ENCODE data around the gene MAD2L1BP. TPM values are rescaled to one million over a fixed set of nuclear protein-coding genes. Genes with fewer than 3 reads are reported as not detected.

MAD2L1BP gene
- total RNA-seq, 1 experiment from 2014 or later, result 36.6 TPM

DNA sequence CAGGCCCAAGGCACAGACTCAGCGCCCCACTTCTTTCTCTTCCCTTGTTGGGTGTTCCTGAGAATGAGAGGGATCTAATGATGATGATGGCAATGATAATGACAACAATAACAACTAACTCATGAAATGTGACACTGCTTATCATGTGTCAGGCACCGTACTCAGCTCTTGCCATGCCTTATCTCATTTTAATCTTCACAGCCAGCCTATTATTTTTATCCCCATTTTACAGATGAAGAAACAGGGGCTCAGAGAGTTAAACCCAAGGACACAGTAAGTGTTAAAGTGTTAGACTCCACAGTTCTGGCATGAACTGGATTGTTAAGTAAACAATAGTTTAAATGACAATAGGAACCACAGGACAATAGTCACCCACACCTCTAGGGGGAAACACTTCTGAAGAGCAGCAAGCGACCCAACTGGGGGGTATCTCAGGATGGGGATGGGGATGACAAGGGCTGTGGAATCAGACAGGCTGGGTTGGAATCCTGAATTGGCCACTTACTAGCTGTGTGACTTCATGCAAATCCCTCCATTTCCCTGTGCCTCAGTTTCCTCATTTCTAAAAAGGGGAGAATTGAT is 21.7 kb downstream of the MAD2L1BP start:
- CTCF ChIA-PET, result interaction anchor here (3.3 kb wide), 1 partner anchor 10 kb away, joined by 11 read pairs; no protein-coding TSS in a partner anchor

DNA sequence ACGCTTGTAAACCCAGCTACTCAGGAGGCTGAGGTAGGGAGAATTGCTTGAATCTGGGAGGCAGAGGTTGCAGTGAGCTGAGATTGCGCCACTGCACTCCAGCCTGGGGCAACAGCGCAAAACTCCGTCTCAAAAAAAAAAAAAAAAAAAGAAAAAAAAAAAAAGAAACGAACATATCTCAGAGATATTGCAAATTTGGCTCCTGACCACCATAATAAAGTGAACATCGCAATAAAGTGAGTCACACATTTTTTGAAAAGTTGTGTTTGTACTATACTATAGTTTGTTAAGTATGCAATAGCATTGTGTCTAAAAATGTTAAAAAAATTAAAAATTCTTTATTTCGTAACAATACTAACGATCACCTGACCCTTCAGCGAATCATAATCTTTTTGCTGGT is 22.5 kb downstream of the MAD2L1BP start:
- no peaks in the 10 kb centered on the region for H3K27me3 ChIP-seq (ENCODE audit: insufficient read depth, low read length)
- no peak for ATAC-seq
- no peak for DNase-seq (ENCODE audit: low read depth, low spot score)
- no TSS peak for BruUV-seq (replicated peaks)
- H2AFZ ChIP-seq (ENCODE audit: low read depth, low read length, poor library complexity, severe bottlenecking), result no peak overlapping the region
- RAD21 ChIA-PET (ENCODE audit: low non-redundant PET in 1 of 2, low total read pairs in 2 of 2, uncharacterized antibody in 2 of 2, unreplicated experiment in 2 of 2), result no interaction called here
- H3K4me1 ChIP-seq (ENCODE audit: control insufficient read depth in 1 of 2, insufficient read depth in 2 of 2, low read length in 2 of 2), result no peaks in the 10 kb centered on the region
- H3K27ac ChIP-seq (ENCODE audit: low read depth, low read length), result no peak overlapping the region
- no peak overlapping the region for H3K4me2 ChIP-seq (ENCODE audit: low read length)
- H3K4me3 ChIP-seq (replicated peaks in 1 of 2; ENCODE audit: low read depth in 1 of 2, low read length in 2 of 2), result no peak overlapping the region
- H3K79me2 ChIP-seq (ENCODE audit: insufficient read depth, low read length), result no peaks in the 10 kb centered on the region
- H3K36me3 ChIP-seq (ENCODE audit: control insufficient read depth in 1 of 2, insufficient read depth in 2 of 2, low read length in 2 of 2), result no peaks in the 10 kb centered on the region
- POLR2A ChIA-PET, result interaction anchor here (0.7 kb wide), 1 partner anchor 907 kb away, joined by 5 read pairs; no protein-coding TSS in a partner anchor
- intact Hi-C loops (cut with micrococcal nuclease), result no loop called here
- no peaks in the 10 kb centered on the region for H4K20me1 ChIP-seq (ENCODE audit: insufficient read depth)
- H3K9me2 ChIP-seq (ENCODE audit: insufficient read depth), result no peaks in the 10 kb centered on the region
- peaks cover 0 to 5% of the 10 kb centered on the region in 2 experiments; a peak in 1 of 4 replicates for H3K9me3 ChIP-seq (ENCODE audit: control insufficient read depth in 1 of 2, insufficient read depth in 1 of 2, low read depth in 1 of 2, low read length in 2 of 2)
- no peak overlapping the region for H3K9ac ChIP-seq (ENCODE audit: low read length)
- CTCF ChIA-PET, result interaction anchor here (3.3 kb wide), 1 partner anchor 9 kb away, joined by 11 read pairs; no protein-coding TSS in a partner anchor
- TF ChIP-seq ZFX (IDR thresholded peaks at IDR 0.05) (no peak), EGR1 (IDR thresholded peaks at IDR 0.05; ENCODE audit: low read depth) (no peak), EZH2phosphoT487 (IDR thresholded peaks at IDR 0.05; ENCODE audit: borderline replicate concordance) (no peak), CBX3 (IDR thresholded peaks at IDR 0.05; ENCODE audit: low read depth) (no peak), SP1 (IDR thresholded peaks at IDR 0.05; ENCODE audit: low read depth) (no peak), POLR2A (IDR thresholded peaks at IDR 0.05; ENCODE audit: borderline replicate concordance, extremely low read depth, insufficient read depth, insufficient read length) (no peak), JUND (IDR thresholded peaks at IDR 0.05) (no peak), SRF (IDR thresholded peaks at IDR 0.05; ENCODE audit: low read depth) (no peak)
- TF ChIP-seq, protein P1, sequence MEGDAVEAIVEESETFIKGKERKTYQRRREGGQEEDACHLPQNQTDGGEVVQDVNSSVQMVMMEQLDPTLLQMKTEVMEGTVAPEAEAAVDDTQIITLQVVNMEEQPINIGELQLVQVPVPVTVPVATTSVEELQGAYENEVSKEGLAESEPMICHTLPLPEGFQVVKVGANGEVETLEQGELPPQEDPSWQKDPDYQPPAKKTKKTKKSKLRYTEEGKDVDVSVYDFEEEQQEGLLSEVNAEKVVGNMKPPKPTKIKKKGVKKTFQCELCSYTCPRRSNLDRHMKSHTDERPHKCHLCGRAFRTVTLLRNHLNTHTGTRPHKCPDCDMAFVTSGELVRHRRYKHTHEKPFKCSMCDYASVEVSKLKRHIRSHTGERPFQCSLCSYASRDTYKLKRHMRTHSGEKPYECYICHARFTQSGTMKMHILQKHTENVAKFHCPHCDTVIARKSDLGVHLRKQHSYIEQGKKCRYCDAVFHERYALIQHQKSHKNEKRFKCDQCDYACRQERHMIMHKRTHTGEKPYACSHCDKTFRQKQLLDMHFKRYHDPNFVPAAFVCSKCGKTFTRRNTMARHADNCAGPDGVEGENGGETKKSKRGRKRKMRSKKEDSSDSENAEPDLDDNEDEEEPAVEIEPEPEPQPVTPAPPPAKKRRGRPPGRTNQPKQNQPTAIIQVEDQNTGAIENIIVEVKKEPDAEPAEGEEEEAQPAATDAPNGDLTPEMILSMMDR (IDR thresholded peaks at IDR 0.05 in 2 of 3, conservative IDR thresholded peaks at IDR 0.05 in 1 of 3; ENCODE audit: borderline replicate concordance in 1 of 3, insufficient read depth in 1 of 3, low read depth in 2 of 3, low read length in 2 of 3), result no peak

More for the DNA sequence above, 21.7 kb downstream of the MAD2L1BP start:
- Histone ChIP-seq H3K9ac (ENCODE audit: low read length) (no peak overlapping the region), H3K4me3 (replicated peaks in 1 of 2; ENCODE audit: low read depth in 1 of 2, low read length in 2 of 2) (no peak overlapping the region), H3K4me1 (ENCODE audit: control insufficient read depth in 1 of 2, insufficient read depth in 2 of 2, low read length in 2 of 2) (no peaks in the 10 kb centered on the region), H3K27me3 (ENCODE audit: insufficient read depth, low read length) (no peaks in the 10 kb centered on the region), H3K9me2 (ENCODE audit: insufficient read depth) (no peaks in the 10 kb centered on the region), H3K9me3 (ENCODE audit: control insufficient read depth in 1 of 2, insufficient read depth in 1 of 2, low read depth in 1 of 2, low read length in 2 of 2) (peaks cover 0 to 5% of the 10 kb centered on the region in 2 experiments; a peak in 1 of 4 replicates), H3K79me2 (ENCODE audit: insufficient read depth, low read length) (no peaks in the 10 kb centered on the region), H3K27ac (ENCODE audit: low read depth, low read length) (no peak overlapping the region), H3K4me2 (ENCODE audit: low read length) (no peak overlapping the region), H3K36me3 (ENCODE audit: control insufficient read depth in 1 of 2, insufficient read depth in 2 of 2, low read length in 2 of 2) (no peaks in the 10 kb centered on the region), H4K20me1 (ENCODE audit: insufficient read depth) (no peaks in the 10 kb centered on the region), H2AFZ (ENCODE audit: low read depth, low read length, poor library complexity, severe bottlenecking) (no peak overlapping the region)
- intact Hi-C loops (cut with micrococcal nuclease), result no loop called here
- ChIA-PET RAD21 (ENCODE audit: low non-redundant PET in 1 of 2, low total read pairs in 2 of 2, uncharacterized antibody in 2 of 2, unreplicated experiment in 2 of 2) (no interaction called here), POLR2A (interaction anchor here (0.7 kb wide), 1 partner anchor 908 kb away, joined by 5 read pairs; no protein-coding TSS in a partner anchor)
- no peak for ATAC-seq
- TF ChIP-seq YY1 (IDR thresholded peaks at IDR 0.05; ENCODE audit: extremely low read depth, insufficient replicate concordance, low read depth, low read length) (no peak), SIN3A (IDR thresholded peaks at IDR 0.05; ENCODE audit: low read depth) (no peak)
- TF ChIP-seq, protein P1 (IDR thresholded peaks at IDR 0.05 in 2 of 3, conservative IDR thresholded peaks at IDR 0.05 in 1 of 3; ENCODE audit: borderline replicate concordance in 1 of 3, insufficient read depth in 1 of 3, low read depth in 2 of 3, low read length in 2 of 3), result 0 out of 6 replicates have a peak, but pooled peaks of 1 of the 3 experiments have one; percentile 9
- no peak for DNase-seq (ENCODE audit: low read depth, low spot score)
- no TSS peak for BruUV-seq (replicated peaks)
